Ovary (tissue), 10 donors: ENCODE measurements around the gene TANC1. TPM values are rescaled to one million over a fixed set of nuclear protein-coding genes. Genes with fewer than 3 reads are reported as not detected.

Experiments
- DNase-seq, 5 donors: peaks; one replicate each; pipeline ENCODE4 v3.0.0-alpha.2; 2019 to 2020
- H3K27ac ChIP-seq, 2 donors: fragments of 200-600 bp; one replicate each; pipeline versions ENCODE4 v1.5.1 to v1.8.0; 2019 to 2022
- H3K27me3 ChIP-seq: fragments of 200-600 bp; one replicate; pipeline ENCODE4 v1.8.0; 2022
- H3K36me3 ChIP-seq: fragments of 200-600 bp; sonication (generic); one replicate; pipeline ENCODE4 v1.5.1; 2019
- H3K4me1 ChIP-seq: one replicate; pipeline ENCODE4 v1.8.1; 2013; ENCODE audit warnings: mild to moderate bottlenecking, moderate library complexity; ENCODE audit not compliant: insufficient read depth
- H3K4me3 ChIP-seq: fragments of 200-600 bp; sonication (generic); one replicate; pipeline ENCODE4 v1.5.1; 2017
- H3K9me3 ChIP-seq, 2 donors: fragments of 200-600 bp in 1 of 2; sonication (generic) in 1 of 2; one replicate each; pipeline versions ENCODE4 v1.5.1 to v1.8.1; 2013 to 2019; ENCODE audit warnings: mild to moderate bottlenecking in 1 of 2, moderate library complexity in 1 of 2
- EP300 ChIP-seq: sonication (generic); formaldehyde crosslinking; IDR thresholded peaks from one replicate; pipeline ENCODE4 v1.6.1; 2017; ENCODE audit warnings: antibody characterized with exemption
- POLR2A ChIP-seq: fragments of 450-650 bp; IDR thresholded peaks from one replicate; pipeline ENCODE4 v1.6.1; 2017; ENCODE audit warnings: antibody characterized with exemption, mild to moderate bottlenecking, moderate library complexity
- WGBS, 3 donors: extraction: QIAGEN DNeasy Blood & Tissue Kit in 1 of 3; methylation state at CpG; one replicate each; pipeline versions ENCODE4 v1.1.5 to v1.1.7; 2013 to 2017; 5-methylcytosine and 5-hydroxymethylcytosine counted together
- intact Hi-C, 4 donors: fragments of 100-400 bp; cut with DNase I; formaldehyde crosslinking; loops; one replicate each; pipeline versions ENCODE4 v1.11.0 to v1.15.1; 2022 to 2023
- long read RNA-seq, 3 donors: library from polyadenylated mRNA in 2 of 3; unstranded in 2 of 3; transcript quantifications; one replicate each; pipeline ENCODE4 v2.0.0 and lab custom pipeline, GENCODE V29; 2021 to 2026
- polyA plus RNA-seq, 2 donors: library from polyadenylated mRNA; stranded (reverse); fragments of 200-250 nt in 1 of 2; fragments of 350-450 nt in 1 of 2; fragmentation: Illumina TruSeq in 1 of 2; extraction: RNeasy Lipid Tissue Mini Kit (QIAGEN cat#74804) in 1 of 2; gene quantifications; one replicate each; pipeline ENCODE4 v1.2.3, GENCODE V29; 2013 to 2014
- total RNA-seq, 7 donors: library from RNA; depleted of rRNA in 2 of 7; stranded (reverse); fragments of >200 nt in 2 of 7; fragmentation: NEBNext Ultra II Directional in 3 of 7; extraction: Animal tissue kit (Norgen Biotek cat#: 25700) in 3 of 7; gene quantifications; one replicate each; pipeline versions ENCODE4 v1.1.0 to v1.2.4, GENCODE V29; 2016 to 2023
- TF ChIP-seq, protein P1 (sequence below), 3 donors: fragments of 450-650 bp in 2 of 3; fragments of 200-600 bp in 1 of 3; IDR thresholded peaks; one replicate each; pipeline versions ENCODE4 v1.5.1 to v1.8.0; 2016 to 2022; ENCODE audit warnings: antibody characterized with exemption in 3 of 3, mild to moderate bottlenecking in 1 of 3
- donor health status: DM: no; HTN: no; CAD: no; lungs with moderate emphysema.
- donor health status: DM: no; HTN: no; CAD: no.
- donor health status: Bipolar disorder and iron deficiency.
- donor health status: DM: yes; HTN: yes; CAD: no.
- donor health status: DM: no; HTN: no; CAD: no.
- donor health status: DM: yes; HTN: yes; CAD: no.

The TANC1 gene
- 10 to 100 TPM; 23.2 to 39.2 (median 25.9) TPM for total RNA-seq
- polyA plus RNA-seq = 10 to 100 TPM; 12.2 to 17.0 TPM
- long read RNA-seq, donor 1, partial matches to known transcripts = 25 of 39 reads
- long read RNA-seq, donor 1, other reads (novel, unspliced or antisense) = 14 of 39 reads
- long read RNA-seq, donor 2, full-length matches to known transcripts = 3 of 3 reads
- long read RNA-seq, donor 2, partial matches to known transcripts = 0 of 3 reads
- long read RNA-seq, donor 2, other reads (novel, unspliced or antisense) = 0 of 3 reads
- long read RNA-seq, donor 3, full-length matches to known transcripts = 3 of 35 reads
- long read RNA-seq, donor 3, partial matches to known transcripts = 15 of 35 reads
- long read RNA-seq, donor 3, other reads (novel, unspliced or antisense) = 17 of 35 reads

DNA sequence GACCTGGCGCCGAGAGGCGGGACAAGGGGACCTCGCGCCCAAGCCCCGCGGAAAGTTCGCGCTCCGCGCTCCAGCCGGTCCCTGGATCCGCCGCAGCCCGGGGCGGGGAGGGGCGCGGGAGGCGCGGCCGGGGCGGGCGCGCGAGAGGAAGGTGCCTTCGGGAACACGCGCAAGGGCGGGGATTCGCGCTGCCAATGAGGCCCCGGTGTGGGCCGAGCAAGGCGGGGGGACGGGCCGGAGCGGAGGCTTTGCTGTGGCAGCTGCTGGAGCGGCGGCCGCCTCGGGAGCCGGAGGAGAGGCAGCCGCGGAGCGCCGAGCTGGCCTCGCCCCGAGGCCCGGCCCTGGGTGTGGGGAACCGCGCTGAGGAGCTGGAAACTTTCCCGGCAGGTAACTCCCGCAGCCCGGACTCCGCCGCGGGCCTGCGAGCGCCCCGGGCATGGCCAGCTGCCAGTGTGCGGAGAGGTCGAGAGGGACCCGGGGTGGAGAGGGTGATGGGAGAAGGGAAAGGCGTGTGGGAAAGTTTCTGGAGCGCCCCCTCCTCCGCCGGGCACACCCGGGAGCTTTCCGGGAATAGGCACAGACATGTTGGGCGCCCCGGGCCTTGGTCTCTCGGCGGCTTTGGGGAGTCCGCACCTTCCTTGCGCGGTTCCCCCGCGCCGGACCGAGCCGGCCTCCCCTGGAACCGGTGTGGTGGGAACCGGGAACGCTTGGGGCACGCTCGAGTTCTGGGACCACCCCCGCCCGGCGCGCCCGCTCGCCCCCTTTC lies at the start of gene TANC1:
TANC1 (plus strand) TSS at position 245 of the 766 bp plus-strand sequence. CDS start 97,271 bp downstream, outside the sequence.
- Histone ChIP-seq H3K4me1 (peaks cover 8% of the 10 kb centered on the region), H3K9me3 (no peaks in the 10 kb centered on the region), H3K4me3 (peak within 1 kb of the TSS; percentile 93), H3K27me3 (no peaks in the 10 kb centered on the region), H3K27ac (peak within 1 kb of the TSS; percentile 72 to 94), H3K36me3 (no peaks in the 10 kb centered on the region)
- intact Hi-C loops = no loop called here
- 0 to 1% (median 1%) methylated on average over 60 to 92 of the region's 92 CpGs for WGBS, 3 donors
- DNase-seq = peak; percentile 94 to 96 (median 95)
- TF ChIP-seq, protein P1, sequence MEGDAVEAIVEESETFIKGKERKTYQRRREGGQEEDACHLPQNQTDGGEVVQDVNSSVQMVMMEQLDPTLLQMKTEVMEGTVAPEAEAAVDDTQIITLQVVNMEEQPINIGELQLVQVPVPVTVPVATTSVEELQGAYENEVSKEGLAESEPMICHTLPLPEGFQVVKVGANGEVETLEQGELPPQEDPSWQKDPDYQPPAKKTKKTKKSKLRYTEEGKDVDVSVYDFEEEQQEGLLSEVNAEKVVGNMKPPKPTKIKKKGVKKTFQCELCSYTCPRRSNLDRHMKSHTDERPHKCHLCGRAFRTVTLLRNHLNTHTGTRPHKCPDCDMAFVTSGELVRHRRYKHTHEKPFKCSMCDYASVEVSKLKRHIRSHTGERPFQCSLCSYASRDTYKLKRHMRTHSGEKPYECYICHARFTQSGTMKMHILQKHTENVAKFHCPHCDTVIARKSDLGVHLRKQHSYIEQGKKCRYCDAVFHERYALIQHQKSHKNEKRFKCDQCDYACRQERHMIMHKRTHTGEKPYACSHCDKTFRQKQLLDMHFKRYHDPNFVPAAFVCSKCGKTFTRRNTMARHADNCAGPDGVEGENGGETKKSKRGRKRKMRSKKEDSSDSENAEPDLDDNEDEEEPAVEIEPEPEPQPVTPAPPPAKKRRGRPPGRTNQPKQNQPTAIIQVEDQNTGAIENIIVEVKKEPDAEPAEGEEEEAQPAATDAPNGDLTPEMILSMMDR (IDR thresholded peaks at IDR 0.05) = peak in 1 of 3 donors; percentile 5
- TF ChIP-seq EP300 = no peak
- peak; percentile 89 for TF ChIP-seq POLR2A

DNA sequence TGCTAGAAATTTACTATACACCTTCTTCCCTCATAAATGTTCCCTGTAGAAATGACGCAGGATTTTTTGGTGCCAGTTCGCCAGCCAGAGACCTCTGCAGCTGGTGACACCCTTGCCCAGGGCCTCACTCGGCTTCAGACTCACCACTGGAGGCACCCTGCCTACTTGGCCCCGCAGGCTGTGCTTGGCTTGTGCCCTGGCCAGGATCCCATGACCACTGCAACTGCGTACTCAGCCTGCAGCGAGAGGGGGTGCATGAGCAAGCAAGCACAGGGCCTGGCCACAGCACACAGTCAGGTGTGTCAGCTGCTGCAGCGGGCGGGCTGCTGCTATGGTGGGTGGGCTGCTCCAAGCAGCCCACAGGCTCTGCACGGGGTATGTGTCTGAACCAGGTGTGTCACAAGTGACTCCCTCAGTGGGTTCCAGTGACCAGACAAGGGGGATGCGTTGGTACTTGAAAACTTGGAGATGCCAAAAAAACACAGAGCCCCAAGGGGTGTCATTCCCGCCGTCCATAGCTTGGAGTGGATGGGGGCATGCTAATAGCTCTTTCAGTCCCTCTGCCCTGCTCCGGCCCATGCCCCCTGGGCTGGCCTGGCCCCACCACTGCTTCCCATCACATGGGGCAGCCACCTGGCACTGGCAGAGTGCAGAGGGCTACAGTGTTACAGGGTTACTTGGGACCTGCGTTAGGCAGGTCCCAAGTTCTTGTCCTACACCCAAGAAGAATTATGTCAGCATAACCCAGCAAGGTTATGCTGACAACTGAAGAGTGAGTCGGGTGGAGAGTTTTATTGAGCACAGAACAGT lies 46.6 kb upstream of the TANC1 start:
- WGBS, 3 donors = 86 to 92% (median 92%) methylated on average over 15 of the region's 15 CpGs
- Histone ChIP-seq H3K36me3 (no peaks in the 10 kb centered on the region), H3K4me1 (no peaks in the 10 kb centered on the region), H3K27me3 (no peaks in the 10 kb centered on the region), H3K4me3 (no peak overlapping the region), H3K9me3 (no peaks in the 10 kb centered on the region), H3K27ac (no peak overlapping the region)
- DNase-seq = no peak
- intact Hi-C loops = no loop called here
- TF ChIP-seq EP300 (no peak), POLR2A (no peak)
- TF ChIP-seq, protein P1 (IDR thresholded peaks at IDR 0.05) = no peak

DNA sequence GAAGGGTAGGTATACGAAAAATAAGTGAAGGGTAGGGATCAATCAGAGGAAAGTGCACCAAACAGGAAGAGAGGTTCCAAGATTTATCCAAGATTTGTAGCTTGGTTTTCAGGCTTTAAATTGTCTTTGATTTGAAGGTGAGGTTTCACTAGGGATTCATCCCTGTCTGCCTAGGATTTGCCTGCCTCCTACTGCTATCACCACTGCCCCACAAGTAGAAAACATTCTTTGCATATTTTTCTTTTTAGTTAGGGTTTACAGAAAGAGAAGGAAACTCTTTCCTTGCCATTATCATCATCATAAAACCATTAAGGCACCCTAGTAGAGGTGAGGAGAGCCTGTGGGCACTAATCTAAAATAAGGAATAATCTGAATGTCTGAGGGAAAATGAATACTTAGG lies 45.8 kb upstream of the TANC1 start:
- H3K27ac ChIP-seq = no peak overlapping the region
- no peaks in the 10 kb centered on the region for H3K9me3 ChIP-seq
- intact Hi-C loops = no loop called here
- no peaks in the 10 kb centered on the region for H3K36me3 ChIP-seq
- DNase-seq = no peak
- no peak overlapping the region for H3K4me3 ChIP-seq
- WGBS, 3 donors = 68 to 79% (median 71%) methylated on average over 1 of the region's 1 CpG
- H3K4me1 ChIP-seq = no peaks in the 10 kb centered on the region
- H3K27me3 ChIP-seq = no peaks in the 10 kb centered on the region
- TF ChIP-seq POLR2A (no peak), EP300 (no peak)
- TF ChIP-seq, protein P1 (IDR thresholded peaks at IDR 0.05) = no peak

DNA sequence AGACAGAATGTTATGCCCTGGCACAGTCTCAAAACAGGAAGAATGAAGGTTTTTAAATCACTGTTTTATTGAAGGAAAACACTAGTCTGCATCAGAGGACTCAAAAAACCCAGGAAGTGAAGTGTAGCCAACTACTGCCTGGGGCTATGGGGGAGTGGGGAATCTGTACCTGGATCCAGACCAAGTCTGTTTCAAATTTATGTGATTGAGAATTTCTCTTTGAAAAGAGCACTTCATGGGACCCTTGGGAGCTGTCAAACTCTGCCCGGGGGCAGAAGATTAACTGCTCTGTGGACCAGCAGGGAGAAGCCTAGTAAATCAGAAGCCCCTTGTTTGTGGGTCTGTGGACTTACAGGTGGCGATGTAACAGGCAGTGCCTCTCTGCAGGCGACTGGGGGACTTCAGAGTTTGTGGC lies 45.3 kb upstream of the TANC1 start:
- DNase-seq = no peak
- 41 to 55% (median 44%) methylated on average over 3 of the region's 3 CpGs for WGBS, 3 donors
- Histone ChIP-seq H3K4me1 (no peaks in the 10 kb centered on the region), H3K4me3 (no peak overlapping the region), H3K9me3 (no peaks in the 10 kb centered on the region), H3K27me3 (no peaks in the 10 kb centered on the region), H3K27ac (no peak overlapping the region), H3K36me3 (no peaks in the 10 kb centered on the region)
- TF ChIP-seq EP300 (no peak), POLR2A (no peak)
- TF ChIP-seq, protein P1 (IDR thresholded peaks at IDR 0.05) = no peak
- intact Hi-C loops = no loop called here
